Measurements from ENCODE around the gene RAD51B.

Gene RAD51B

GRCh38 chr14:68772761-68773381 is 953.3 kb downstream of the RAD51B start:
- peaks cover under 1 to 5% of the 10 kb centered on the region in 2 donors for H3K4me1 ChIP-seq (ENCODE audit: control insufficient read depth in 1 of 2, insufficient read depth in 2 of 2, low read length in 2 of 2)
- H3K36me3 ChIP-seq (ENCODE audit: control insufficient read depth in 1 of 2, insufficient read depth in 2 of 2, low read length in 2 of 2), result no peaks in the 10 kb centered on the region
- H3K4me3 ChIP-seq (ENCODE audit: low read depth in 1 of 2, low read length in 2 of 2), result no peak overlapping the region
- no peaks in the 10 kb centered on the region for H3K27me3 ChIP-seq (ENCODE audit: control insufficient read depth in 1 of 2, insufficient read depth in 2 of 2, low read length in 2 of 2)
- H3K9ac ChIP-seq (ENCODE audit: low read depth in 1 of 2, low read length in 2 of 2), result no peak overlapping the region
- no peak overlapping the region for H3K27ac ChIP-seq (ENCODE audit: low read depth, low read length)
- no peaks in the 10 kb centered on the region for H3K9me3 ChIP-seq (ENCODE audit: control insufficient read depth in 1 of 2, low read length in 2 of 2)

GRCh38 chr14:68774771-68775613 is 955.4 kb downstream of the RAD51B start:
- no peak overlapping the region for H3K27ac ChIP-seq (ENCODE audit: low read depth, low read length)
- H3K9ac ChIP-seq (ENCODE audit: low read depth in 1 of 2, low read length in 2 of 2), result no peak overlapping the region
- no peak overlapping the region for H3K4me3 ChIP-seq (ENCODE audit: low read depth in 1 of 2, low read length in 2 of 2)
- no peaks in the 10 kb centered on the region for H3K36me3 ChIP-seq (ENCODE audit: control insufficient read depth in 1 of 2, insufficient read depth in 2 of 2, low read length in 2 of 2)
- H3K4me1 ChIP-seq (ENCODE audit: control insufficient read depth in 1 of 2, insufficient read depth in 2 of 2, low read length in 2 of 2), result peaks cover 18 to 25% of the 10 kb centered on the region in 2 donors
- no peaks in the 10 kb centered on the region for H3K9me3 ChIP-seq (ENCODE audit: control insufficient read depth in 1 of 2, low read length in 2 of 2)
- no peaks in the 10 kb centered on the region for H3K27me3 ChIP-seq (ENCODE audit: control insufficient read depth in 1 of 2, insufficient read depth in 2 of 2, low read length in 2 of 2)

- Histone ChIP-seq H3K36me3 (ENCODE audit: control insufficient read depth in 1 of 2, insufficient read depth in 2 of 2, low read length in 2 of 2) (no peaks in the 10 kb centered on the region), H3K27me3 (ENCODE audit: control insufficient read depth in 1 of 2, insufficient read depth in 2 of 2, low read length in 2 of 2) (no peaks in the 10 kb centered on the region), H3K9me3 (ENCODE audit: control insufficient read depth in 1 of 2, low read length in 2 of 2) (no peaks in the 10 kb centered on the region), H3K4me3 (ENCODE audit: low read depth in 1 of 2, low read length in 2 of 2) (no peak overlapping the region), H3K27ac (ENCODE audit: low read depth, low read length) (no peak overlapping the region), H3K9ac (ENCODE audit: low read depth in 1 of 2, low read length in 2 of 2) (no peak overlapping the region), H3K4me1 (ENCODE audit: control insufficient read depth in 1 of 2, insufficient read depth in 2 of 2, low read length in 2 of 2) (peaks cover 25 to 32% of the 10 kb centered on the region in 2 donors)
Measured at GRCh38 chr14:68775614-68776126, 956.1 kb downstream of the RAD51B start.

- Histone ChIP-seq H3K27ac (ENCODE audit: low read depth, low read length) (no peak overlapping the region), H3K27me3 (ENCODE audit: control insufficient read depth in 1 of 2, insufficient read depth in 2 of 2, low read length in 2 of 2) (no peaks in the 10 kb centered on the region), H3K36me3 (ENCODE audit: control insufficient read depth in 1 of 2, insufficient read depth in 2 of 2, low read length in 2 of 2) (no peaks in the 10 kb centered on the region), H3K9ac (ENCODE audit: low read depth in 1 of 2, low read length in 2 of 2) (no peak overlapping the region), H3K4me3 (ENCODE audit: low read depth in 1 of 2, low read length in 2 of 2) (no peak overlapping the region), H3K9me3 (ENCODE audit: control insufficient read depth in 1 of 2, low read length in 2 of 2) (no peaks in the 10 kb centered on the region), H3K4me1 (ENCODE audit: control insufficient read depth in 1 of 2, insufficient read depth in 2 of 2, low read length in 2 of 2) (peaks cover 45 to 46% of the 10 kb centered on the region in 2 donors)
Measured at GRCh38 chr14:68777644-68778043, 958.1 kb downstream of the RAD51B start.
